ENCODE measurements around the gene ADAM11.

- TF ChIP-seq CTCF (tag by site-specific recombination; IDR thresholded peaks at IDR 0.05) (no peak), ZBTB1 (tag by site-specific recombination; IDR thresholded peaks at IDR 0.05) (no peak), PBX3 (CRISPR knock-in tag; IDR thresholded peaks at IDR 0.05) (no peak), ZNF48 (tag by site-specific recombination; IDR thresholded peaks at IDR 0.05) (no peak)
These were observed 20.4 kb upstream of the ADAM11 start for GRCh38 chr17:44738214-44738906.
